Stimulated activated CD4-positive, alpha-beta T cell treated with anti-CD3 and anti-CD28 coated beads, Interleukin-12 subunit alpha, Interleukin-12 subunit beta, amount 100 ng/mL, for 48 hours (primary cell): ENCODE measurements around the gene IL4.
A peak's percentile ranks its signal among the peaks of the same experiment; 100 is the strongest.
"Not testable (repeated sequence)": the region's sequence is repeated elsewhere in the genome, so short reads cannot be mapped to it uniquely, and the experiment has no call there.

Experiments used
- DNase-seq, 3 donors: peaks; one replicate each; pipeline ENCODE4 v3.0.0-alpha.2; 2020; ENCODE audit warnings: low read depth in 2 of 3, low spot score in 1 of 3

The IL4 gene

DNA sequence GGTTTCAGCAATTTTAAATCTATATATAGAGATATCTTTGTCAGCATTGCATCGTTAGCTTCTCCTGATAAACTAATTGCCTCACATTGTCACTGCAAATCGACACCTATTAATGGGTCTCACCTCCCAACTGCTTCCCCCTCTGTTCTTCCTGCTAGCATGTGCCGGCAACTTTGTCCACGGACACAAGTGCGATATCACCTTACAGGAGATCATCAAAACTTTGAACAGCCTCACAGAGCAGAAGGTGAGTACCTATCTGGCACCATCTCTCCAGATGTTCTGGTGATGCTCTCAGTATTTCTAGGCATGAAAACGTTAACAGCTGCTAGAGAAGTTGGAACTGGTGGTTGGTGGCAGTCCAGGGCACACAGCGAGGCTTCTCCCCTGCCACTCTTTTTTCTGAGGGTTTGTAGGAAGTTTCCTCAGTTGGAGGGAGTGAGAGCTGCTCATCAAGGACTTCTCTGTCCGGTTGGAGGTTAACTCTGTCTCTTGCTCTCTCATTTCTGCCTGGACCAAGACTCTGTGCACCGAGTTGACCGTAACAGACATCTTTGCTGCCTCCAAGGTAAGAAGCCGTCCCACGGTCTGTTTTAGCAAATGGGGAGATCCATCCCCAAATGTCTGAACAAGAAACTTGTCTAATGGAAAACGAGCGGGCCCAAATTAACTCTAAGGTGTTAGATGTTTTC lies at the start of gene IL4:
TSS of gene IL4 (plus strand) at position 51 of the 692 bp plus-strand sequence. CDS start at position 113, 62 bp downstream.
- DNase-seq: no peak

DNA sequence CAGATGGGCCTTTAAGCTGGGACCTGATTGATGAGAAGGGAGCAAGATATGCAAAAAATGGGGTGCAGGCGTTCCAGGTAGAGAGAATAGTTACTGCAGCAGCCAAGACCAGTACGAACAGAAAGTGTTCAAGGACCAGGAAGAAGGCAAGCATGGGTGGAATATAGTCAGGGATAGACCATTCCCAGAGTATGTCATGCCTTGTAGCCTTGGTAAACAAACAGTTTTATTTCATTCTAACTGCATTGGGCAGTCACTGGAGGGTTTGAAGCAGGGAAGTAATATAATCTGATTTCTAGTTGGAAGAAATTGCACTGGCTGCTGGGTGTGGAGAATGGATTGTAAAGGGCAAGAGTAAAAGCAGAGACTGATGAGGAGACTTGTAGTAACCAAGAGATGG lies 46.3 kb upstream of the IL4 start:
- DNase-seq: no peak

DNA sequence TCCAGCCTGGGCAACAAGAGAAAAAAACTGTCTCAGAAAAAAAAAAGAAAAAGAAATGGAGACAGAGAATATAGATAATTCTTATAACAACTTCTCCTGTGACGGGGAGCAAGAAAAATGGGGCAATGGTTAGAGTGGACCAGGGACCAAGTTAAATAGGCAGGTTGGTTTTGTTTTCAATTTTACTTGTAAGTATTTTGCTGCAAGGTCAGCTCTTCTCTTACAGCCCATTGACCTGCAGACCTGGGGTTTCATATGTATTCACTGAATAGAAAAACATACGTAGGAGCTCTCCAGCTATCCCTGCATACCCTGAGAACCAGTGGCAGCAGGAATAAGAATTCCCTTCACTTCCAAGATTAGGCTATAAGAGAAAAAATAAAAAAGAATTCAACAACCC lies 45.0 kb upstream of the IL4 start:
- DNase-seq: no peak

DNA sequence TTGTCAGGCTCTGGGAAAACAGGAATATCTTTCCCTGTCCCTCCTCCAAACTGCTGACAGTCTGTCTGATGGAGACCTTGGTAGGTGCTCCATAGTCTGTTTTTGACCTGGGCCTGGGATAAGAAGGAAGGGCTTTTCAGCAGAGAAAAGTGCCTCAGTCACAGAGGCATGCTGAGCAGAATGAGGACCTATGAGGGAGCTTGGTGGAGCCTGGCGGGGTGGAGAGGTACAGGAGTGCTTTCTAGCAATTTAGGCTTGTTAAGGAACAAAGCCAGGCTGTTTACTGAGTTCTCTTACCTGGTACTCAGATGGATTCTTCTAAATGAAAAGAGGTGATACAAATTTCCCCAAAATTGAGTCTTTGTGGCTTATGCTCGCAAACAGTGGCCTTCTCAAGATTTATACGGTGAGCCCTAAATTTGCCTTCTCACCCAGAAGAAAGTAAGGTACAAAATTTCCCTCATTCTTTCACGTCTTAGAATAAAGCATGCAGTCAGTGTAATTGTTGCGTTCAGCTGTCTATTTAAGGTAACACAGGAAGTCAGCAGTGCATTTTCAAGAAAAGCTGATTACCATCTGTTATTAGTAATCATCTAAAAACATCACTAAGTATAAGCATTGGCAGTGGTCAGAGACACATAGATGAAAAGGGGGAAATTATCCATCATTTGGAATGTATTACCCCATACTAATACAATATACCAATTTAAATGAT lies 44.4 kb upstream of the IL4 start:
- DNase-seq: no peak

DNA sequence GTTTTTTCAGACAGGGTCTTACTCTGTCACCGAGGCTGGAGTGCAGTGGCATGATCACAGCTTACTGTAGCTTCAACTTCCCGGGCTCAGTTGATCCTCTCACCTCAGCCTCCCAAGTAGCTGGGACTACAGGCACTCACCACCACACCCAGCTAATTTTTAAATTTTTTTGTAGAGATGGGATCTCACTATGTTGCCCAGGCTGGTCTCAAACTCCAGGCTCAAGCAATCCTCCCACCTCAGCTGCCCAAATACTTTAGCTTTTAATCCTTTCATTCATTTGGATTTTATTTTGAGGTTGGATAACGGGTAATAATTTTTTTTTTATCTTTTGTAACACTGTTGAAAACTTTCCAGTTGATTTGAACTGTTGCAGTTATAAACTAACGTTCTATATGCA lies 40.2 kb upstream of the IL4 start:
- not testable (repeated sequence) for DNase-seq

DNA sequence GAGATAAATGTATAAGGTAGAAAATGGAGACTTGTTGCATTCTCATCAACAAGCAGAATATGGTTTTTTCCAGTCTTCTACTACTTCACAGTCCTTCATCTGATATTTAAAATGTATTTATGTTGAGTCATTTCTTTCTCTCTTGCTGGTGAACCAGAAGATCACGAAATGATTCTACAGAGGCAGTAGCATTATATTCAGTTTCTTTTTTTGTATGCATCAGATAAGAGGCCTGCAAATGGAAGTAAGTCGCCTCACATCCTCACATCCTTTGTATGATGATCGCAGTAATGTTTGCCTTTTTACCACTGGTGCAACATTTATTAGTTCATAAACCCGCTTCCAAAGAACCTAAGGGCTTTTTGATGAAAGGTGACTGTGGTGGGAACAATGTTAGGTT lies 37.9 kb upstream of the IL4 start:
- DNase-seq: no peak

DNA sequence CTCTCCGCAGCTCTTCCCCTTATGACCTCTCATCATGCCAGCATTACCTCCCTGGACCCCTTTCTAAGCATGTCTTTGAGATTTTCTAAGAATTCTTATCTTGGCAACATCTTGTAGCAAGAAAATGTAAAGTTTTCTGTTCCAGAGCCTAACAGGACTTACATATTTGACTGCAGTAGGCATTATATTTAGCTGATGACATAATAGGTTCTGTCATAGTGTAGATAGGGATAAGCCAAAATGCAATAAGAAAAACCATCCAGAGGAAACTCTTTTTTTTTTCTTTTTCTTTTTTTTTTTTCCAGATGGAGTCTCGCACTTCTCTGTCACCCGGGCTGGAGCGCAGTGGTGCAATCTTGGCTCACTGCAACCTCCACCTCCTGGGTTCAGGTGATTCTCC lies 36.5 kb upstream of the IL4 start:
- DNase-seq: no peak

DNA sequence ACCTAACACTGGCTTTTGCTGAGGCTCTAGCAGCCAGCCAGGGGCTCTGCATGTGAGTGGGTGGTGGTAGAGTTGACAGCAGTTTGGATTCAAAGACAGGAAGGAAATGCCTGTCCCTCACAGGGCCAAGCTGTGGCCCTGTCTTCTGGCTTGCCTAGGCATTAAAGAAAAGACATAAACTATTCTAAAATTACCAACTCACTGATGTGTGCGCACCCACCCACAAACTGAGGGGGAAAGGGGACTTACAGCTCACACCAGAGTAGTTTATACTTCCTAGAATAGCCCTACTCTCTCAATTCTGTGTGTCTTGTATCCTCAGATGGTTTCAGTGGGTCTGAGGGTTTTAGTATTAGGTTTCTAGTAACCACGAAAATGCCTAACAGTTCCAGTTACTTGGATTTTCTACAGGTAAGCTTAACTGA lies 34.1 kb upstream of the IL4 start:
- no peak for DNase-seq

DNA sequence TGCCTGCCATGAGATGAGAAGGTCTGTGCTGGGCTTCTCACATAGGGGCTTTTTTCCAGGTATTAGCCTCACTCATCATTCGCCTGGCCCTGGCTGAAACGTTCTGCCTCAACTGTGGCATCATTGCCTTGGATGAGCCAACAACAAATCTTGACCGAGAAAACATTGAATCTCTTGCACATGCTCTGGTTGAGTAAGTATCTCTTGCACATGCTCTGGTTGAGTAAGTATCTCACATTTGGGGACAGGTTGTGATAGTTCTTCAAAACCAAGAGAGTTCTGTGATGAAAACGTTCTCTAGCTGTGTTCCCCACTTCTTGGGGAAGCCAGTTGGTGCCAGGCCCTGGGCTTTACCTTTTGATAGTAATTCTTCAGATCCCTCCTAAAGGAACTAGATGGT lies 33.2 kb upstream of the IL4 start:
- no peak for DNase-seq

DNA sequence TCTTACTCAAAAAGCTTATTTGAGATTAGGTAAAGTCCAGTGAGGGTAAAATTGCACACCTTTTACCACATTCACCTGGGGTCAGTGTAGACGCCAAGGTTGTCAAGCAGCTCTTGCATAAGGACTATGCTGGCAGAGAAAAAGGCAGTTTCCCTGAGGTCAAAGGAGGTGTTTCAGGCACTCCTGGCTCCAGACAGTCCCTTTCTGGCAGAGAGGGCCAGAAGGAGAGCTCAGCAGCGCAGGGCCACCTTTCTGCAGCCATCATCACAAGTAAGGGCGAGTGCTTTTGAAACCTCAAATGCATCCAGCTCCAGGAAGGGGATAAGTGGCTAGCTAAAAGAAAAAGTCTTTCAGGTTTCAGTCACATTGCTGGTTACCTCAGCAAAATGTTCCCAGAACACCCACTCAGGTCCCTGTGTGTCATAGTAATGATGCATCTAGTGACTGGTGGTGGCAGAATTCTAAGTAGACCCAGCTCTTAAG lies 32.5 kb upstream of the IL4 start:
- peak in 2 of 3 donors; percentile 36 to 52 for DNase-seq

DNA sequence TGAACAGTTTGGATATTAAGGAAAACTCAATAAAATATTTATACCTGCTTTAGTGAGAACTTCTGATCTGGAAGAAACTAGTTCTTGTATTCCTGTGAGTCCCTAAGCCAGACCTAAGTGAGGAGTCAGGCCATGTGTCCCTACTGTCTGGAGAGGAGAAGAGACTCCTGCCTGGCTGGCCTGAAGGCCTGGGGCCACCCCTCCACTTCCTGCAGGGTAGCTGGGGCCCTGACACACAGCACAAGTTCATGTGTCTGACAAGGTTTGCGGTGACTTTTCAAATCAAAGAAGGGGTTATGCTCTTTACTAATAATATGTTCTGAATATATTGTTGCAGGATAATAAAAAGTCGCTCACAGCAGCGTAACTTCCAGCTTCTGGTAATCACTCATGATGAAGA lies 31.9 kb upstream of the IL4 start:
- DNase-seq: no peak

DNA sequence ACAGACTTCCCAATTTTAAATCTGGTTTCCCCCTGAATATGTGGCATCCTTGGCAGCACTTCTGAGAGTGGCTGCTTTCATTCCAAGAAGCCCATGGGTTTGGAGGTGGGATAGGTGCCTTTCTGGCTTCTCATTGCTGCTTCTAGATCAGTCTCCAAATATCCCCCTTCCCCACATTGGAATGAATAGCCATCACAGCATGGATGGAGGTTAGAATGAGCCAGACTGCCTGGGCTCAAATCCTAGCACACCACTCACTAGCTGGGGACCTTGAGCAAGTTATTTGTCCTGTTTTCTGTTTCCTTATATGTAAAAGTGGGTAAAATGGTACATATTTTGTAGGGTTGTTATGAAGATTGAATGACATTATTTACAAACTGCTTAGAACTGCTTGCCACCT lies 29.6 kb upstream of the IL4 start:
- DNase-seq: no peak

DNA sequence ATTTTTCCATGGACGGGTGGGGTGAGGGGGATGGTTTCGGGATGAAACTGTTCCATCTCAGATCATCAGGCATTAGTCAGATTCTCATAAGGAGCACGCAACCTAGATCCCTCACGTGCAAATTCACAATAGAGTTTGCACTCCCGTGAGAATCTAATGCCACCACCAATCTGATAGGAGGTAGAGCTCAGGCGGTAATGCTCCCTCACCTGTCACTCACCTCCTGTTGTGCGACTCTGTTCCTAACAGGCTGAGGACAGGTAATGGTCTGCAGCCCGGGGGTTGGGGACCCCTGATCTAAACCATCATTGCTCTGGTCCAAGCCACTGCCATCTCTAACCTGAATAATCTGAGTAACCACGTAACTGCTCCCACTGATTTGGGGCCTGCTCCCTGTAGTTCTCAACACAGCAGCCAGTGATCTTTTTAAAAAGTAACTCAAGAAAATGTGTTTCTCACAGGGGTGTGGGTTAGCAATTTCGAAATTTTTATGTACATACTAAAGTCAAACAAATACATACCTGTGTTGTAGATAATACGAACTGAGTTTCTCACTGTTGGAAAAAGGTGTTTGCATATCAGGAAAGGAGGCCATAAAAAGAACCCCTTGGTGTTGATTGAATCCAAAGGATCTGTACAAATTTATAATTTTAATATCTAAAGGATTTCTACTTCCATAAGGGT lies 27.1 kb upstream of the IL4 start:
- no peak for DNase-seq

DNA sequence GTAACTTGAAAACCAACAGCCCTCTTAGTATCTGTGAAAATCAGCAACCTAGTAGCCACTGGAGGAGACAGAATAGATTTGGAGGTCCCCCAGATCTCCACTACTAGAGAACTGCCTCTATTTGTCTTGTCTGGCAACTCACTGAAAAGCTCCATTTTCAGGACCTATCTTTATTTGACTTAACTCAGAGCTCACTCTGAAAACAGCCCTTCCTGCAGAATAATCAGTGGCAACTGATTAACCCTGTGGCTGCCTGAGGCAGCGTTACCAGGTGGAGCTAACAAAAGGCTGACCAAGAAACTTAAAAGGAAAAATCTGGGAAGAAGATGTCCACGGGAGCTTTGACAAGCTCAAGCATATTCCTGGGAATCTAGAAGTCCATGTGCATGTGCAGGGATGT lies 26.3 kb upstream of the IL4 start:
- no peak for DNase-seq

DNA sequence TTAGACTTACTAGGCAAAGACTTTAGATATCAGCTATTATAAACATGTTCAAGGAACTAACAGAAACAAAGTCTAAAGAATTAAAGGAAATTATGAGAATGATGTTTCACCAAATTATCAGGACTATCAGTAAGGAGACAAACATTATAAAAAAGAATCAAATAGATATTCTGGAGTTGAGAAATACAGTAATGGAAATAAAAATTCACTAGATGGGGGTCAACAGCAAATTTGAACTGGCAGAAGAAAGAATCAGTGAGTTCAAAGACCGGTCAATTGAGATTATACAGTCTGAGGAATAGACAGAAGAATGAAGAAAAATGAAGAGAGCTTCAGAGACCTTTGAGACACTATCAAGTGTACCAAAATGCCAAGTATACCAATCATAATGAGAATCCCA lies 25.4 kb upstream of the IL4 start:
- DNase-seq: no peak

DNA sequence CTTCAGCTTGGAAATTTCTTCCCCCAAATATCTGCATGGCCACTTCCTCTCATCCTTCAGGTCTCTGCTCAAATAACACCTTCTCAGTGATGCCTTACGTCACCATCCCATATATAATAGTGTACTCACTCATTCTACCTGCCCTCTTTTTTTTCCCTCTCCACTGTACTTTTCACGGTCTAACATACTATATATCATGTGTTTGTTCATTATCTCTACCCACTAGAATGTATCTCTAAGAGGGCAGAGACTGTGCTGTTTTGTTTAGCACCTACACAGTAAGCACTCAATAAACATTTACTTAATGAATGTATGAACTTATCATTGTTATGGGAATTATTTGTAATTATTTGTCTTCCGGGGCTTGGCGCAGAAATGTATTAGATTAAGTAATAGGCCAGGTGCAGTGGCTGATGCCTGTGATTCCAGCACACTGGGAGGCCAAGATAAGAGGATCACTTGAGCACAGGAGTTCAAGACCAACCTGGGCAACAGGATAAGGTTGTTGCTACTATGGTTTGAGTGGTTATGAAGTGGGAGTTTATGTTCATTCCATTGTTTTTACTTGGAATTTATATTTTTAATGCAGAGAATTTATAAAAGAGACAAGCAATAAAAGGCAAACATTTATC lies 21.8 kb upstream of the IL4 start:
- DNase-seq: no peak

DNA sequence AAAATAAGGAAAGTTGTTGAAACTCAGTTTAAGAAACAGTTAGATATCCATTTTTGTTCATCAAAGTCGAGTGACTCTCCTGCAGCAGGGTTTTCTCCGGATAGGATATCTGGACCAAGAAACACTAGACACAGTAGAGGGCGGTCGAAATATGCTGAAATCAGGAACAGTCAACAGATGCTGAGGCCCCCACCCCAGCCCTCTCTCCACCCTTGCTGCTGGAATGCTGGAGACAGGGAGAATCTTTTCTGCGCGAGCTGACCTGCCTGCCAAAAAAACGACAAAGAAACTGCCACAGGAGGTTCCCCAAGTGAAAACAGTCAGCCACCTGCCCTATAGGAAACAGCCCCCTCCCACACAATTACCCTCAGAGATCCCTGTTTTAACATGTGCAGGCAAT lies 20.1 kb upstream of the IL4 start:
- no peak for DNase-seq

DNA sequence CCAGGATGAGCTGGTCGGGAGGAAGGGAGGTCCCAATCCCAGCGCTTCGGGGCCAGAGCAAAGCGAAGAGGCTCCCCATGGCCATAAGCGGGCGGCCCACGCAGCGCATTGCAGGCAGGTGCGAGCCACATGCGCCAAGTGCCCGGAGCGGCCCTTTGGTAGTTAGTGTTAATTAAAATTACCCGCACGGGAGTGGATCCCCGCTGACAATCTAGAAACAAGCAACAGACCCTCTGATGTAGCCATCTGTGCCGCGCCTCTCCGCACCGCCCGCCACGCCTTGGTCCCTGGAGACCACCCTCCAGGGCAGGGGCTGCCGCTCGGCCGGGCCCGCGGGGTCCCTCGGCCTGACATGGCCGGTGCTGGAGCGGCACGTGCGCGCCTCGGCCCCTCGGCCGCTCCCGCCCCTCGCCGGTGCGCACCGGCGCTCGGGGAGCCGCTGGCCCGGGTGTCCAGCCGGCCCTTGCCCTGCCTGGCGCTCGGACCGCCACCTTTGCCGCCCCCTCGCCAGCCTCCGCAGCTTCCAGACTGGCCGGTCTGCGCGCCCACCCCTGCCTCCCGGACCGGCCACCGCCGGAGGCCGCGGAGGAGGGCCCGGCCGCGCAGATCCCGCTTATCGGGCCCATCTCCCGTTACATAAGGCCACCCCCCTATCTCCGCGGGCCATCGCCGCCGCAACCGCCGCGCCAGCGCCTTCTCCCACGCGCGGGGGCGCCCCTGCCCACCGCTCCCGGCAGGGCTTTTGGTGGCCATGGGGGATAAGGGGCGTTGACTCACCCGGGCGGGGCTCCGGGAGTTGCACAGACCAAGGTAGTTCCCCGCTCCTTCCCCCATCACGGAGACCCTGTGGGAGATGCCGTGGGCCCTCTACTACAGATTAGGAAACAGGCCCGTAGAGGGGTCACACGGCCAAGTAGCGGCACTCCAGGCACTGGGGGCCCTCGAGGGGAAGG lies 17.7 kb upstream of the IL4 start:
- DNase-seq: no peak

DNA sequence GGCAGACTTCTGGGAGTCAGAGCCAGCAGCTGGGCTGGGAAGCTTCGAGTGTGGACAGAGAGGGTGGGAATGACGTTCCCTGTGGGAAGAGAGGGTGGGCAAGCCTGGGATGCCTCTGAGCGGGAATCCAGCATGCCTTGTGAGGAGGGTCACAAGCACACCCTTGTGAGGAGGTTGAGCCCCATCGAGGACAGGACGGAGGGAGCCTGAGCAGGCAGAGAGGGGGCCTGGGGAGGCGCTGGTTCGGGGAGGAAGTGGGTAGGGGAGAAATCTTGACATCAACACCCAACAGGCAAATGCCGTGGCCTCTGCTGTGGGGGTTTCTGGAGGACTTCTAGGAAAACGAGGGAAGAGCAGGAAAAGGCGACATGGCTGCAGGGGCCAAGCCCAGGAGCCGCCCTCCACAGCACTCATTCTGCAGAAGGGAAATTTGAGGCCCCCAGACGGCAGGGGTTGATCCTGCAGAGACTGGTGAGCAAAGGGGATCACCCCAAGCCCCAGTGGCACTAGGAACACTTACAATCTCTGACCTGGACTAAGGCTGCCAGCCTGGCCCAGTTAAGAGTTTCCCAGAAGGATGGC lies 16.9 kb upstream of the IL4 start:
- DNase-seq: no peak

DNA sequence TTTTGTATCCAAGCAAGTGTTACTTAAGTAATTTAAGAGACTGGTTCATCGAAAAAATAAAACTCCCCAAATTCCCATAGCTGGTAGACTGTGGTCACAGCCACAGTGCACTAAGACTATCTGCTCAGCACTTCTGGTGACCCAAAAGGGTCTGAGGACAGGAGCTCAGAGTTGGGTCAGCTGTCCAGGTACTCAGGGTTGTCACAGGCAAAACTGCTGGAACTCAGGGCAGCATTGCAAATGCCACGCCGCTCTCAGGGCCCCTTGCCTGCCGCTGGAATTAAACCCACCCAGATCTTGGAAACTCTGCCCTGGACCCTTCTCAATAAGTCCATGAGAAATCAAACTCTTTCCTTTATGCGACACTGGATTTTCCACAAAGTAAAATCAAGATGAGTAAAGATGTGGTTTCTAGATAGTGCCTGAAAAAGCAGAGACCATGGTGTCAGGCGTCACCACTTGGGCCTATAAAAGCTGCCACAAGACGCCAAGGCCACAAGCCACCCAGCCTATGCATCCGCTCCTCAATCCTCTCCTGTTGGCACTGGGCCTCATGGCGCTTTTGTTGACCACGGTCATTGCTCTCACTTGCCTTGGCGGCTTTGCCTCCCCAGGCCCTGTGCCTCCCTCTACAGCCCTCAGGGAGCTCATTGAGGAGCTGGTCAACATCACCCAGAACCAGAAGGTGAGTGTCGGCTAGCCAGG lies 16.0 kb upstream of the IL4 start, which contains the start of gene IL13:
TSS of gene IL13 (plus strand) at position 498 of the 705 bp plus-strand sequence. CDS start at position 512, 14 bp downstream.
- no peak for DNase-seq
